Right lobe of liver (tissue), 6 donors: ENCODE measurements around the gene FAM117B. TPM values are rescaled to one million over a fixed set of nuclear protein-coding genes. Genes with fewer than 3 reads are reported as not detected.

Experiments used
- ATAC-seq, 4 donors: fragments of 200-7000 bp; cut with Tn5 transposase; one replicate each; pipeline ENCODE4 v1.9.1; 2020; ENCODE audit warnings: mild to moderate bottlenecking in 4 of 4, moderate library complexity in 4 of 4
- DNase-seq, 3 donors: peaks; one replicate each; pipeline ENCODE4 v3.0.0-alpha.2; 2020
- H3K27ac ChIP-seq, 3 donors: fragments of 200-600 bp; one replicate each; pipeline ENCODE4 v1.8.0; 2022
- H3K27me3 ChIP-seq, 2 donors: fragments of 200-600 bp; one replicate each; pipeline ENCODE4 v1.8.0; 2022
- H3K36me3 ChIP-seq, 4 donors: fragments of 200-600 bp; sonication (generic) in 1 of 4; one replicate each; pipeline versions ENCODE4 v1.5.1 to v1.8.0; 2017 to 2022; ENCODE audit warnings: control low read depth in 1 of 4
- H3K4me1 ChIP-seq, 4 donors: fragments of 200-600 bp; sonication (generic) in 1 of 4; one replicate each; pipeline versions ENCODE4 v1.5.1 to v1.8.0; 2017 to 2022; ENCODE audit warnings: control low read depth in 1 of 4
- H3K4me3 ChIP-seq, 3 donors: fragments of 200-600 bp; one replicate each; pipeline ENCODE4 v1.8.0; 2022
- H3K9me3 ChIP-seq, 4 donors: fragments of 200-600 bp; sonication (generic) in 1 of 4; one replicate each; pipeline versions ENCODE4 v1.5.1 to v1.8.0; 2017 to 2022; ENCODE audit warnings: control low read depth in 1 of 4
- CTCF ChIP-seq, 4 donors: fragments of 200-600 bp in 3 of 4; fragments of 450-650 bp in 1 of 4; IDR thresholded peaks; one replicate each; pipeline versions ENCODE4 v1.5.1 to v1.8.0; 2016 to 2022; ENCODE audit warnings: antibody characterized with exemption in 4 of 4, mild to moderate bottlenecking in 2 of 4
- POLR2A ChIP-seq: fragments of 450-650 bp; IDR thresholded peaks from one replicate; pipeline ENCODE4 v1.6.1; 2017; ENCODE audit warnings: antibody characterized with exemption, mild to moderate bottlenecking
- WGBS: methylation state at CpG from one replicate; pipeline ENCODE4 v1.1.6; 2018; ENCODE audit warnings: low coverage, low lambda C conversion rate; ENCODE audit not compliant: insufficient coverage; ENCODE audit errors: missing lambda C conversion rate; 5-methylcytosine and 5-hydroxymethylcytosine counted together
- intact Hi-C, 2 donors: fragments of 100-400 bp; cut with DNase I; formaldehyde crosslinking; loops; one replicate each; pipeline versions ENCODE4 v1.11.2 to v1.14.1; 2022
- total RNA-seq, 6 experiments: library from RNA; depleted of rRNA in 2 of 6; stranded (reverse); fragments of >200 nt in 2 of 6; fragmentation: NEBNext Ultra II Directional in 3 of 6; extraction: Animal tissue kit (Norgen Biotek cat#: 25700) in 3 of 6; gene quantifications; one replicate each; pipeline versions ENCODE4 v1.1.0 to v1.2.4, GENCODE V29; 2016 to 2023
- donor health status: DM: no; HTN: yes; CAD: no.
- donor health status: DM: no; HTN: no; CAD: no.
- donor health status: DM: no; HTN: no; CAD: no.
- donor health status: DM: no; HTN: yes; CAD: no.
- donor health status: DM: no; HTN: yes; CAD: no.

The FAM117B gene
- total RNA-seq, 6 experiments from 2014 or later: 1.8 to 2.8 (median 2.3) TPM

GRCh38 chr2:202638721-202639120, 4.0 kb downstream of the FAM117B start:
- peaks cover 0 to 18% (median 3%) of the 10 kb centered on the region in 4 donors for H3K4me1 ChIP-seq
- no peaks in the 10 kb centered on the region for H3K36me3 ChIP-seq
- no peak overlapping the region for H3K27ac ChIP-seq
- WGBS: 80% methylated on average over 6 of the region's 6 CpGs
- TF ChIP-seq POLR2A (no peak), CTCF (IDR thresholded peaks at IDR 0.05) (no peak)
- H3K9me3 ChIP-seq: no peaks in the 10 kb centered on the region
- no peaks in the 10 kb centered on the region for H3K27me3 ChIP-seq
- intact Hi-C loops: no loop called here
- DNase-seq (no peak), ATAC-seq (no peak)
- H3K4me3 ChIP-seq: no peak overlapping the region

GRCh38 chr2:202639231-202639630, 4.5 kb downstream of the FAM117B start:
- ATAC-seq: no peak

GRCh38 chr2:202642567-202642966, 7.8 kb downstream of the FAM117B start:
- TF ChIP-seq POLR2A: no peak
- TF ChIP-seq CTCF (IDR thresholded peaks at IDR 0.05): no peak
- Histone ChIP-seq H3K9me3 (no peaks in the 10 kb centered on the region), H3K4me1 (peaks cover 0 to 3% (median under 1%) of the 10 kb centered on the region in 4 donors), H3K27me3 (no peaks in the 10 kb centered on the region), H3K27ac (no peak overlapping the region), H3K36me3 (no peaks in the 10 kb centered on the region), H3K4me3 (no peak overlapping the region)
- ATAC-seq: no peak
- DNase-seq: no peak
- intact Hi-C loops: no loop called here
- 47% methylated on average over 2 of the region's 2 CpGs for WGBS

More at GRCh38 chr2:202639231-202639630, 4.5 kb downstream of the FAM117B start:
- Histone ChIP-seq H3K9me3 (no peaks in the 10 kb centered on the region), H3K4me3 (no peak overlapping the region), H3K27me3 (no peaks in the 10 kb centered on the region), H3K27ac (no peak overlapping the region), H3K36me3 (no peaks in the 10 kb centered on the region), H3K4me1 (peaks cover 0 to 18% (median 3%) of the 10 kb centered on the region in 4 donors)
- no peak for DNase-seq
- 79% methylated on average over 3 of the region's 3 CpGs for WGBS
- intact Hi-C loops: no loop called here
- TF ChIP-seq POLR2A: no peak
- no peak for TF ChIP-seq CTCF (IDR thresholded peaks at IDR 0.05)

GRCh38 chr2:202643012-202643858, 8.5 kb downstream of the FAM117B start:
- intact Hi-C loops: no loop called here
- H3K27ac ChIP-seq: no peak overlapping the region
- ATAC-seq (peak in 2 of 4 donors; percentile 14 to 25), DNase-seq (no peak)
- WGBS: 58% methylated on average over 5 of the region's 5 CpGs
- no peaks in the 10 kb centered on the region for H3K27me3 ChIP-seq
- TF ChIP-seq POLR2A: no peak
- no peak for TF ChIP-seq CTCF (IDR thresholded peaks at IDR 0.05)
- no peak overlapping the region for H3K4me3 ChIP-seq
- H3K36me3 ChIP-seq: no peaks in the 10 kb centered on the region
- H3K9me3 ChIP-seq: no peaks in the 10 kb centered on the region
- H3K4me1 ChIP-seq: peaks cover 0 to 5% (median 0%) of the 10 kb centered on the region in 4 donors
